Duodenal mucosa (tissue), 2 donors: ENCODE results near the gene EXD1.
"Not testable (repeated sequence)": the region's sequence is repeated elsewhere in the genome, so short reads cannot be mapped to it uniquely, and the experiment has no call there.

Experiments used
- H3K27ac ChIP-seq: one replicate; pipeline ENCODE4 v1.7.0; 2013; ENCODE audit warnings: low read depth, low read length
- H3K27me3 ChIP-seq, 2 donors: one replicate each; pipeline ENCODE4 v1.7.0; 2013; ENCODE audit warnings: low read length in 2 of 2, control low read depth in 1 of 2; ENCODE audit not compliant: insufficient read depth in 2 of 2, control insufficient read depth in 1 of 2
- H3K36me3 ChIP-seq, 2 donors: one replicate each; pipeline ENCODE4 v1.7.0; 2013; ENCODE audit warnings: low read length in 2 of 2, control low read depth in 1 of 2; ENCODE audit not compliant: insufficient read depth in 2 of 2, control insufficient read depth in 1 of 2
- H3K4me1 ChIP-seq, 2 donors: one replicate each; pipeline ENCODE4 v1.7.0; 2013; ENCODE audit warnings: low read length in 2 of 2, control low read depth in 1 of 2; ENCODE audit not compliant: insufficient read depth in 2 of 2, control insufficient read depth in 1 of 2
- H3K4me3 ChIP-seq, 2 donors: one replicate each; pipeline ENCODE4 v1.7.0; 2013; ENCODE audit warnings: low read length in 2 of 2, low read depth in 1 of 2
- H3K9ac ChIP-seq, 2 donors: one replicate each; pipeline ENCODE4 v1.7.0; 2013; ENCODE audit warnings: low read length in 2 of 2, low read depth in 1 of 2
- H3K9me3 ChIP-seq, 2 donors: one replicate each; pipeline ENCODE4 v1.7.0; 2013; ENCODE audit warnings: low read length in 2 of 2, control low read depth in 1 of 2; ENCODE audit not compliant: control insufficient read depth in 1 of 2

EXD1 gene, protein sequence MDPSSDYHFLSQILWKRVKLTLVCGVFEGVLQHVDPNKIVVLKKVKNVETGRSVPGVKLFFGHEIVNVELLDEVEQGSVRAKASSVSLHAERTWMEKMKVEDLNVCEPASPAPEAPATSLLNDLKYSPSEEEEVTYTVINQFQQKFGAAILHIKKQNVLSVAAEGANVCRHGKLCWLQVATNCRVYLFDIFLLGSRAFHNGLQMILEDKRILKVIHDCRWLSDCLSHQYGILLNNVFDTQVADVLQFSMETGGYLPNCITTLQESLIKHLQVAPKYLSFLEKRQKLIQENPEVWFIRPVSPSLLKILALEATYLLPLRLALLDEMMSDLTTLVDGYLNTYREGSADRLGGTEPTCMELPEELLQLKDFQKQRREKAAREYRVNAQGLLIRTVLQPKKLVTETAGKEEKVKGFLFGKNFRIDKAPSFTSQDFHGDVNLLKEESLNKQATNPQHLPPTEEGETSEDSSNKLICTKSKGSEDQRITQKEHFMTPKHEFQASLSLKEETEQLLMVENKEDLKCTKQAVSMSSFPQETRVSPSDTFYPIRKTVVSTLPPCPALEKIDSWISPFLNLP

DNA sequence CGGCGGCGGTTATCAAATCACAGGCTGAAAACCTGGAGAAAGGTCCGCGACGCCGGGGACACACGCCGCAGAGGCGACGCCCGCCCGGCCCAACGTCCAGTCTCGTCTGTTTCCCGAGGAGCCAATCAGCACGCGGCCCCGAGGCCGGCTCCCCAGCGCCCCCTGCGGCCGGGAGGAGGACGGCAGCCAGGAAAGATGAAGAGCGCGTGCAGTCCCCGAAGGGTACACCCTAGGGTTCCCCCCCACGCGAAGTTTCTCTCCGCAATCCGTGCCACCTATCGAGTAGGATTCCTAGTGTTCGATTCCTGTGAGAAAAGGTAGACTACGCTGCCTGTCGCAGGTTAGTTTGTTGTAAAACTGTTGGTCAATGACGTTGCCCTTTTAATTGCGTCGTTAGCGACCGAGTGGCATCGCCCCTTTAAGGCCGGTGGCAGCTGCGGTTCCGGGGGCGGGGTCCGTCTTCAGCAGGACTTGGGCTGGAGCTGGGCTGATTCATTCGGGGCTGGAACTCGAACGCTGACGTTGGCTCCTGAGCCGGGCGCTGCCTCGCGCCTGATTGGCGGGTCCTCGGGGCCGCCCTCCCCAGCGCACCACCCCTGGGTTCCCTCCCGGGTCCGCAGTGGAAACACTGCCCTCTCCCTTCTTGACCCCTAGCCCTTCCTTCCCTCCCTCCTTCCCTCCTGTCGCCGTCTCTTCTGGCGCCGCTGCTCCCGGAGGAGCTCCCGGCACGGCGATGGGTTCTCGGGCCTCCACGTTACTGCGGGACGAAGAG lies at the start of gene EXD1, which contains the start of gene CHP1:
Gene EXD1, minus strand, starts transcription at position 108 of the 772 bp plus-strand sequence. CDS start 4,182 bp downstream, outside the sequence.
Gene CHP1, plus strand, starts transcription at position 619 of the 772 bp plus-strand sequence. Its CDS starts 115 bp downstream, at position 734.
- H3K4me1 ChIP-seq, result peaks cover 10 to 13% of the 10 kb centered on the region in 2 donors
- H3K4me3 ChIP-seq, result peak within 1 kb of the TSS; percentile 95 to 96
- peak within 1 kb of the TSS; percentile 83 for H3K27ac ChIP-seq
- peak within 1 kb of the TSS; percentile 97 to 98 for H3K9ac ChIP-seq
- no peaks in the 10 kb centered on the region for H3K36me3 ChIP-seq
- H3K27me3 ChIP-seq, result no peaks in the 10 kb centered on the region
- no peaks in the 10 kb centered on the region for H3K9me3 ChIP-seq

- peaks cover 0 to 39% of the 10 kb centered on the region in 2 donors for H3K36me3 ChIP-seq
- H3K27ac ChIP-seq, result no peak overlapping the region
- no peaks in the 10 kb centered on the region for H3K9me3 ChIP-seq
- peaks cover 5 to 7% of the 10 kb centered on the region in 2 donors for H3K4me1 ChIP-seq
- H3K27me3 ChIP-seq, result no peaks in the 10 kb centered on the region
- H3K9ac ChIP-seq, result no peak overlapping the region
- no peak overlapping the region for H3K4me3 ChIP-seq
Observed at GRCh38 chr15:41279535-41280283, 49.2 kb upstream of the EXD1 start.

- H3K27me3 ChIP-seq, result no peaks in the 10 kb centered on the region
- H3K36me3 ChIP-seq, result peaks cover 0 to 47% of the 10 kb centered on the region in 2 donors
- no peak overlapping the region for H3K4me3 ChIP-seq
- no peak overlapping the region for H3K27ac ChIP-seq
- no peaks in the 10 kb centered on the region for H3K9me3 ChIP-seq
- peaks cover 4 to 6% of the 10 kb centered on the region in 2 donors for H3K4me1 ChIP-seq
- no peak overlapping the region for H3K9ac ChIP-seq
Observed at GRCh38 chr15:41278319-41278718, 47.8 kb upstream of the EXD1 start.

DNA sequence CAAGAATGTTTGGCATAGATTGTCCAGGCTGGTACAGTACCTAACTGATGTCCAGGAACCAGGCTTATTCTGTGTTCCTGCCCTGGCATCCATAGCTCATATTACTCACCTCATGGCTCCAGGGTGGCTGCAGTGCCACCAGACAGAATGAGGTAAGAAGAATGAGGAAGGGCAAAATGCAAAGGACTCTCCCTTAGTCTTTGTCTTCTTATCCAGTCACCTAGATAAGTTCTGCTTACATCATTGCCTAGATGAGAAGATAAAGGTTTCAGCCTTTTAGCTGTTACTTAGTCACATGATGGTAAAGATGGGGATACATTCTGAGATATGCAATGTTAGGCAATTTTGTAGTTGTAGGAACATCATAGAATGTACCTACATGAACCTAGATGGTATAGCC lies 46.3 kb upstream of the EXD1 start:
- Histone ChIP-seq H3K4me3 (no peak overlapping the region), H3K4me1 (no peaks in the 10 kb centered on the region), H3K9ac (no peak overlapping the region), H3K27me3 (no peaks in the 10 kb centered on the region), H3K36me3 (peaks cover 0 to 53% of the 10 kb centered on the region in 2 donors), H3K9me3 (no peaks in the 10 kb centered on the region), H3K27ac (no peak overlapping the region)

- H3K36me3 ChIP-seq, result peaks cover 12 to 39% of the 10 kb centered on the region in 2 donors
- H3K9me3 ChIP-seq, result no peaks in the 10 kb centered on the region
- no peaks in the 10 kb centered on the region for H3K4me1 ChIP-seq
- H3K4me3 ChIP-seq, result no peak overlapping the region
- no peak overlapping the region for H3K9ac ChIP-seq
- H3K27me3 ChIP-seq, result no peaks in the 10 kb centered on the region
- no peak overlapping the region for H3K27ac ChIP-seq
Observed at GRCh38 chr15:41269887-41270286, 39.3 kb upstream of the EXD1 start.

GRCh38 chr15:41263891-41264351 lies 33.4 kb upstream of the EXD1 start:
- no peak overlapping the region for H3K27ac ChIP-seq
- peaks cover 7 to 12% of the 10 kb centered on the region in 2 donors for H3K4me1 ChIP-seq
- no peaks in the 10 kb centered on the region for H3K27me3 ChIP-seq
- H3K9me3 ChIP-seq, result no peaks in the 10 kb centered on the region
- H3K9ac ChIP-seq, result no peak overlapping the region
- peaks cover 12 to 28% of the 10 kb centered on the region in 2 donors for H3K36me3 ChIP-seq
- H3K4me3 ChIP-seq, result no peak overlapping the region

DNA sequence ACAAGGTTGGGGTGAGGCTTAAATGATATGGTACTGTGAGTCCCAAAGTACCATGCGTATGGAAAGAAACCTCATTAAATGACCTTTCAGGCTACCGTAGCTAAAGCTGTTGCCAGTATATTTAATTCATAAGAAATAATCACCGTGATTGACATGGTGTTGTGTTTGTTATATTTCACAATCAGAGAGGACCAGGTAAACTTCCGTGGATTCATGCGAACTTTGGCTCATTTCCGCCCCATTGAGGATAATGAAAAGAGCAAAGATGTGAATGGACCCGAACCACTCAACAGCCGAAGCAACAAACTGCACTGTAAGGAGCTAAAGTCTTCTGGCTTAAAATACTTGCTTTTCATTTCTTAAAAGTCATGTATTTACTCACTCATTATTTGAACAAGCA lies 32.0 kb upstream of the EXD1 start:
- Histone ChIP-seq H3K4me3 (no peak overlapping the region), H3K27me3 (no peaks in the 10 kb centered on the region), H3K27ac (no peak overlapping the region), H3K9ac (no peak overlapping the region), H3K36me3 (peaks cover 12 to 33% of the 10 kb centered on the region in 2 donors), H3K9me3 (no peaks in the 10 kb centered on the region), H3K4me1 (peaks cover 18 to 20% of the 10 kb centered on the region in 2 donors)

DNA sequence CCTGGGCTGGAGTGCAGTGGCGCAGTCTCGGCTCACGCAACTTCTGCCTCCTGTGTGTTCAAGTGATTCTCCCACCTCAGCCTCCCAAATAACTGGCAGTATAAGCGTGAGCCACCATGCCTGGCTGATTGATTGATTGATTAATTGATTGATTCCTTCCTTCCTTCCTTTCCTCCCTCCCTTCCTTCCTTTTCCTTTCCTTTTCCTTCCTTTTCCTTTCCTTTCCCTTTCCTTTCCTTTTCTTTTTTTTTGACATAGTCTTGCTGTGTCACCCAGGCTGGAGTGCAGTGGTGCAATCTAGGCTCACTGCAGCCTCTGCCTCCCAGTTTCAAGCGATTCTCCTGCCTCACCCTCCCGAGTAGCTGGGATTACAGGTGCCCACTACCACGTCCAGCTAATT lies 30.4 kb upstream of the EXD1 start:
- Histone ChIP-seq H3K4me1 (peaks cover 18 to 30% of the 10 kb centered on the region in 2 donors), H3K36me3 (peaks cover 16 to 33% of the 10 kb centered on the region in 2 donors)
- not testable (repeated sequence) for H3K9ac ChIP-seq, H3K27ac ChIP-seq, H3K9me3 ChIP-seq, H3K4me3 ChIP-seq, H3K27me3 ChIP-seq

DNA sequence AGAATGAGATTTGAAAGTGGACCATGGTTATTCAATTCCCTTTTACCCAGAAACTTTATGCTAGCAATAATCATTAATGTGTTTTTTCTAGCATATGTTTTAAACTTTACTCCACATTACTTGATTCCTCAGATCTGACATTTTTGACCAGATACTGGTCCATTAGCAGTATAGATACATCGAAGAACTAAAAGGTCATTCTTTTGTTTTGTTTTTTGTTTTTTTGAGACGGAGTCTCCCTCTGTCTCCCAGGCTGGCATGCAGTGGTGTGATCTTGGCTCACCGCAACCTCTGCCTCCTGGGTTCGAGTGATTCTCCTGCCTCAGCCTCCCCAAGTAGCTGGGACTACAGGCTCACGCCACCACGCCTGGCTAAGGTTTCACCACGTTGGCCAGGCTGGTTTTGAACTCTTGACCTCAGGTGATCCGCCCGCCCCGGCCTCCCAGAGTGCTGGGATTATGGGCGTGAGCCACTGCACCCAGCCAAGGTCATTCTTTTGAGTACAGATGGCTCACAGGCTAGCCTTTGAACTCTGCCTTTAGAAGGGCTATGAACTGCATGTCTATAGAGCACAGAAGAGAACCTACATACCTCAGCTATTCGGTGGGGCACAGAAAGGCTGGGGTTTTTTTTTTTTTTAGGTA lies 29.1 kb upstream of the EXD1 start:
- Histone ChIP-seq H3K4me3 (no peak overlapping the region), H3K4me1 (peaks cover 18 to 31% of the 10 kb centered on the region in 2 donors), H3K9me3 (no peaks in the 10 kb centered on the region), H3K9ac (no peak overlapping the region), H3K27ac (no peak overlapping the region), H3K36me3 (peaks cover 16 to 26% of the 10 kb centered on the region in 2 donors), H3K27me3 (no peaks in the 10 kb centered on the region)
